DOHH2 (cell line): Measurements from ENCODE around the gene ATP1A1.

ENCODE experiments used
- EZH2phosphoT487 ChIP-seq: fragments of 200-600 bp; sonication (generic); IDR thresholded peaks from 2 replicates; pipeline ENCODE4 v1.6.1; 2017; ENCODE audit warnings: borderline replicate concordance, mild to moderate bottlenecking, antibody characterized with exemption, low read length, moderate library complexity, mixed read lengths
- TF ChIP-seq, protein P1 (sequence below): fragments of 200-600 bp; sonication (generic); IDR thresholded peaks from one replicate; pipeline ENCODE4 v1.5.1; 2014; ENCODE audit warnings: antibody characterized with exemption, mild to moderate bottlenecking, low read depth, low read length; ENCODE audit not compliant: poor library complexity, severe bottlenecking

DNA sequence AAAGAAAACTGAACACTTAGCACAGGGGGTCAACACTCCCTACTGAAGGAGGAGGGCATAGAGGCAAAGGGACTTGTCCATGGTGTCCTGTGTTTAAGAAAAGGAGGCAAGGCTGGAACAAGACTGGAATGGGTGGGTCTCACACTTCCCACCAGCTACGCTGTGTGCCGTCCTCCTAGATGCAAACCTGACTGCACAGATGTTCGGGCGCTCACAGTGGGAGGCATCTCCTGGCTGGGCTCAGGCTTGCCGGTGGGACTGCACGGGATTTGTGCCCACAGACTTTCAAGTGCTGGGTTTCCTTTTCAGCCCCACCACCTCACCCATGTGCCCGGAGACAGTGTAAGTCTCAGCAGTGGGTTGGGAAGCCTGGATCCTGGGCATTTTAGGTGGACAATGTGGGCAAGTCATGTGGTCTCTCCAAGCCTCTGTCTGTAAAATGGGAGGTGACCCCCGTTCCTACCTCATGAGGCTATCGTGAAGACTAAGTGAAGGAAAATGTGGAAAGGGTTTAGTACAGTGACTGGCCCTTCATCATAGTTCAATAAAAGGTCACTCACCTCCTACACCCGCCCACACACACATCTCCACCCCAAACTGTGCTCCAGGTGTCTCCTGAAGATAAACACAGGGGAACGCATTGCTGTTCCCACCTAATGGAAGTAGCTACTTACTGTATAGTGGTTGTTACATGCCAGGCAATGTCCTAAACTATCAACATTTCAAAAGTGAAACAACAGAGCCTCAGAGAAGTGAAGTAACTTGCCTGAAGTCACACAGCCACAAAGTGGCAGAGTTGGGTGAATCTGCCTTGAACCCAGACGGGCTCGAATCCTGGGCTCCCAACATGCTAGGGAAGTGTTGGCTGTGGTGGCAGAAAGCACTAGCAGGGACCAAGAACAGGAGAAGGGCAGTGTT is 36.0 kb downstream of the ATP1A1 start:
- TF ChIP-seq, protein P1, sequence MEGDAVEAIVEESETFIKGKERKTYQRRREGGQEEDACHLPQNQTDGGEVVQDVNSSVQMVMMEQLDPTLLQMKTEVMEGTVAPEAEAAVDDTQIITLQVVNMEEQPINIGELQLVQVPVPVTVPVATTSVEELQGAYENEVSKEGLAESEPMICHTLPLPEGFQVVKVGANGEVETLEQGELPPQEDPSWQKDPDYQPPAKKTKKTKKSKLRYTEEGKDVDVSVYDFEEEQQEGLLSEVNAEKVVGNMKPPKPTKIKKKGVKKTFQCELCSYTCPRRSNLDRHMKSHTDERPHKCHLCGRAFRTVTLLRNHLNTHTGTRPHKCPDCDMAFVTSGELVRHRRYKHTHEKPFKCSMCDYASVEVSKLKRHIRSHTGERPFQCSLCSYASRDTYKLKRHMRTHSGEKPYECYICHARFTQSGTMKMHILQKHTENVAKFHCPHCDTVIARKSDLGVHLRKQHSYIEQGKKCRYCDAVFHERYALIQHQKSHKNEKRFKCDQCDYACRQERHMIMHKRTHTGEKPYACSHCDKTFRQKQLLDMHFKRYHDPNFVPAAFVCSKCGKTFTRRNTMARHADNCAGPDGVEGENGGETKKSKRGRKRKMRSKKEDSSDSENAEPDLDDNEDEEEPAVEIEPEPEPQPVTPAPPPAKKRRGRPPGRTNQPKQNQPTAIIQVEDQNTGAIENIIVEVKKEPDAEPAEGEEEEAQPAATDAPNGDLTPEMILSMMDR: no peak
- no peak for TF ChIP-seq EZH2phosphoT487
